Thyroid gland (tissue), 4 donors: ENCODE results near the gene BMPR1B. TPM values are rescaled to one million over a fixed set of nuclear protein-coding genes. Genes with fewer than 3 reads are reported as not detected.

Source experiments
- DNase-seq, 2 donors: peaks; one replicate each; pipeline ENCODE4 v3.0.0-alpha.2; 2019
- H3K27ac ChIP-seq, 3 donors: fragments of 200-600 bp; sonication (generic); 1 replicate in 2 of 3; 2 replicates in 1 of 3; pipeline ENCODE4 v1.5.1; 2016 to 2019; ENCODE audit warnings: mild to moderate bottlenecking in 1 of 3, moderate library complexity in 1 of 3
- H3K27me3 ChIP-seq: fragments of 200-600 bp; sonication (generic); one replicate; pipeline ENCODE4 v1.5.1; 2019
- H3K36me3 ChIP-seq, 2 donors: fragments of 200-600 bp; sonication (generic); one replicate each; pipeline ENCODE4 v1.5.1; 2016 to 2019
- H3K4me1 ChIP-seq, 2 donors: fragments of 200-600 bp; sonication (generic); one replicate each; pipeline ENCODE4 v1.5.1; 2017 to 2019
- H3K4me3 ChIP-seq, 3 donors: fragments of 200-600 bp; sonication (generic); replicated peaks in 1 of 3; 1 replicate in 2 of 3; 2 replicates in 1 of 3; pipeline ENCODE4 v1.5.1; 2016; ENCODE audit warnings: mild to moderate bottlenecking in 1 of 3
- H3K9me3 ChIP-seq: fragments of 200-600 bp; sonication (generic); one replicate; pipeline ENCODE4 v1.5.1; 2017
- CTCF ChIP-seq, 6 experiments: fragments of 200-600 bp in 3 of 6; fragments of 450-650 bp in 3 of 6; sonication (generic) in 3 of 6; IDR thresholded peaks; one replicate each; pipeline ENCODE4 v1.5.1; 2016 to 2019; ENCODE audit warnings: antibody characterized with exemption in 6 of 6, mild to moderate bottlenecking in 2 of 6, inconsistent platforms in 1 of 6, moderate library complexity in 1 of 6
- POLR2A ChIP-seq, 2 donors: fragments of 450-650 bp; IDR thresholded peaks; one replicate each; pipeline ENCODE4 v1.6.1; 2017; ENCODE audit warnings: antibody characterized with exemption in 2 of 2, mild to moderate bottlenecking in 2 of 2, moderate library complexity in 1 of 2
- WGBS, 2 donors: methylation state at CpG; one replicate each; pipeline ENCODE4 v1.1.5; 2017; 5-methylcytosine and 5-hydroxymethylcytosine counted together
- intact Hi-C: fragments of 100-400 bp; cut with DNase I; formaldehyde crosslinking; loops from one replicate; pipeline ENCODE4 v1.15.1; 2023
- total RNA-seq, 4 donors: library from RNA; depleted of rRNA; stranded (reverse); fragments of >200 nt; gene quantifications; one replicate each; pipeline ENCODE4 v1.2.3, GENCODE V29; 2016

Gene BMPR1B
- total RNA-seq, 4 donors from 2014 or later = 0.49 to 0.89 (median 0.76) TPM

GRCh38 chr4:94849901-94850300 lies 92.1 kb downstream of the BMPR1B start:
- 96 to 97% methylated on average over 2 of the region's 2 CpGs for WGBS, 2 donors
- Histone ChIP-seq H3K4me1 (no peaks in the 10 kb centered on the region), H3K36me3 (no peaks in the 10 kb centered on the region), H3K9me3 (no peaks in the 10 kb centered on the region), H3K27me3 (no peaks in the 10 kb centered on the region), H3K27ac (no peak overlapping the region), H3K4me3 (no peak overlapping the region)
- intact Hi-C loops = no loop called here
- no peak for DNase-seq
- TF ChIP-seq POLR2A (IDR thresholded peaks at IDR 0.05) = no peak
- no peak for TF ChIP-seq CTCF (IDR thresholded peaks at IDR 0.05)

DNA sequence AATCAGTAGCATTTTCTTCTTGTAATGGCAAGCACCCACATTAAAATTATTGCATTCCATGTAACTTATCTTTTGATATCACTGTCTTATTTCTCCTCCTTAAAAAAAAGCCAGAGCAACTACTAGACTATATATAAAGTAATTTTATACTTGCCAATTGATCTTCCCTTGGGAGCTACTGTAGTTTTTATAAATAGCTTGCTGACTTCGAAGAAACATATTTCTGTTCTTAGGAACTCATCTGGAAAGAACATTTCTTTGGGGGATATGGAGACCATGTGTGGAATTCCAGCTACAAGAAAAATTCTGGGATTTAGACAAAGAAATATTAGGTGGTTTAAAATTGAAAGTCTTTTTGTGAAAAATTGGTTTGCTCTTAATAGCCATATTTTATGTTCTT lies 94.9 kb downstream of the BMPR1B start:
- 58 to 64% methylated on average over 1 of the region's 1 CpG for WGBS, 2 donors
- TF ChIP-seq POLR2A (IDR thresholded peaks at IDR 0.05) (no peak), CTCF (IDR thresholded peaks at IDR 0.05) (no peak)
- intact Hi-C loops = no loop called here
- H3K27ac ChIP-seq = no peak overlapping the region
- H3K36me3 ChIP-seq = no peaks in the 10 kb centered on the region
- DNase-seq = no peak
- no peaks in the 10 kb centered on the region for H3K9me3 ChIP-seq
- no peaks in the 10 kb centered on the region for H3K27me3 ChIP-seq
- no peaks in the 10 kb centered on the region for H3K4me1 ChIP-seq
- no peak overlapping the region for H3K4me3 ChIP-seq

DNA sequence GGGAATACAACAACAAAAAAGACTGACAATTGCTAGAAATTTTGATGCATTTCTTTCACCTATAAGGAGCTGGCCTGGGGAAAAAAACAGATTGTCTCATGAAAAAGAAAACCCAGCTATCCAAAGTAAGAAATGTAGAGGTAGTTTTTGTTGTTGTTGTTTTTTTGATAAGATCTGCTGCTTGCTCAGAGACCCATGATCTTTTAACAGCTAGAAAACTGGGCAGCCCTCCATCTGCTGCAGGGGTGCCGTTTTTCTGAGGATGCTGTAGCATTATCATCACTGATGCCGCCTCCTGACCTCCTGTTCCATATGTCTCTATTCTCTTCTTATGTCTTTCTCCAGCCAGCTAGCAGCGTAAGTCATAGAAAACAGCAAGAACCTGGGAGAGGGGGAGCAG lies 98.3 kb downstream of the BMPR1B start:
- Histone ChIP-seq H3K36me3 (no peaks in the 10 kb centered on the region), H3K27me3 (no peaks in the 10 kb centered on the region), H3K4me1 (no peaks in the 10 kb centered on the region), H3K4me3 (no peak overlapping the region), H3K9me3 (no peaks in the 10 kb centered on the region), H3K27ac (no peak overlapping the region)
- intact Hi-C loops = no loop called here
- 74 to 83% methylated on average over 3 of the region's 3 CpGs for WGBS, 2 donors
- no peak for TF ChIP-seq POLR2A (IDR thresholded peaks at IDR 0.05)
- TF ChIP-seq CTCF (IDR thresholded peaks at IDR 0.05) = no peak
- no peak for DNase-seq

- H3K27ac ChIP-seq = no peak overlapping the region
Observed at GRCh38 chr4:94870146-94870545, 112.4 kb downstream of the BMPR1B start.

More at GRCh38 chr4:94870146-94870545, 112.4 kb downstream of the BMPR1B start:
- Histone ChIP-seq H3K9me3 (no peaks in the 10 kb centered on the region), H3K4me3 (no peak overlapping the region), H3K36me3 (no peaks in the 10 kb centered on the region), H3K4me1 (no peaks in the 10 kb centered on the region), H3K27me3 (no peaks in the 10 kb centered on the region)
- intact Hi-C loops = no loop called here
- TF ChIP-seq POLR2A (IDR thresholded peaks at IDR 0.05) (no peak), CTCF (IDR thresholded peaks at IDR 0.05) (no peak)
- no peak for DNase-seq
- 30 to 32% methylated on average over 2 of the region's 2 CpGs for whole genome bisulfite sequencing, 2 donors
